GM12864 (cell line): Measurements from ENCODE around the gene TRPM5.

Experiments used
- DNase-seq: peaks from one replicate; pipeline ENCODE4 v3.0.0-alpha.2; 2011; ENCODE audit warnings: low read depth
- H3K4me3 ChIP-seq: 2 replicates; pipeline ENCODE4 v1.5.1; 2011; ENCODE audit warnings: mild to moderate bottlenecking, low read depth, low read length, control low read depth
- CTCF ChIP-seq: IDR thresholded peaks from 2 replicates; pipeline ENCODE4 v1.5.1; 2011; ENCODE audit warnings: low read depth, mild to moderate bottlenecking, moderate library complexity, low read length, control low read depth, inconsistent platforms; ENCODE audit errors: missing control alignments

The TRPM5 gene

GRCh38 chr11:2413742-2414579 is 30.4 kb downstream of the TRPM5 start:
- no peak for DNase-seq
- H3K4me3 ChIP-seq, result no peak overlapping the region
- no peak for TF ChIP-seq CTCF

GRCh38 chr11:2412323-2412722 is 32.0 kb downstream of the TRPM5 start:
- H3K4me3 ChIP-seq, result no peak overlapping the region
- no peak for DNase-seq
- no peak for TF ChIP-seq CTCF

- DNase-seq, result no peak
- no peak overlapping the region for H3K4me3 ChIP-seq
- no peak for TF ChIP-seq CTCF
Measured at GRCh38 chr11:2411446-2412305, 32.6 kb downstream of the TRPM5 start.

GRCh38 chr11:2410616-2411015 is 33.7 kb downstream of the TRPM5 start:
- DNase-seq, result no peak
- no peak for TF ChIP-seq CTCF
- no peak overlapping the region for H3K4me3 ChIP-seq

GRCh38 chr11:2409611-2410468 is 34.5 kb downstream of the TRPM5 start:
- no peak overlapping the region for H3K4me3 ChIP-seq
- no peak for DNase-seq
- no peak for TF ChIP-seq CTCF

- no peak for DNase-seq
- H3K4me3 ChIP-seq, result no peak overlapping the region
- no peak for TF ChIP-seq CTCF
Measured at GRCh38 chr11:2409126-2409525, 35.2 kb downstream of the TRPM5 start.
